Subcutaneous adipose tissue (tissue), 4 donors: ENCODE results near the gene SH3BP4. TPM values are rescaled to one million over a fixed set of nuclear protein-coding genes. Genes with fewer than 3 reads are reported as not detected.

Experiments used
- CTCF ChIP-seq: fragments of 450-650 bp; IDR thresholded peaks from one replicate; pipeline ENCODE4 v1.5.1; 2016; ENCODE audit warnings: low read depth, mild to moderate bottlenecking, control low read depth, antibody characterized with exemption, moderate library complexity
- total RNA-seq, 4 donors: library from RNA; depleted of rRNA; stranded (reverse); fragments of >200 nt; gene quantifications; one replicate each; pipeline ENCODE4 v1.1.0, GENCODE V29; 2016

SH3BP4 gene
- total RNA-seq, 4 donors from 2014 or later: 12.4 to 35.6 (median 24.1) TPM

GRCh38 chr2:235027558-235028214, 75.9 kb downstream of the SH3BP4 start:
- TF ChIP-seq CTCF: no peak

DNA sequence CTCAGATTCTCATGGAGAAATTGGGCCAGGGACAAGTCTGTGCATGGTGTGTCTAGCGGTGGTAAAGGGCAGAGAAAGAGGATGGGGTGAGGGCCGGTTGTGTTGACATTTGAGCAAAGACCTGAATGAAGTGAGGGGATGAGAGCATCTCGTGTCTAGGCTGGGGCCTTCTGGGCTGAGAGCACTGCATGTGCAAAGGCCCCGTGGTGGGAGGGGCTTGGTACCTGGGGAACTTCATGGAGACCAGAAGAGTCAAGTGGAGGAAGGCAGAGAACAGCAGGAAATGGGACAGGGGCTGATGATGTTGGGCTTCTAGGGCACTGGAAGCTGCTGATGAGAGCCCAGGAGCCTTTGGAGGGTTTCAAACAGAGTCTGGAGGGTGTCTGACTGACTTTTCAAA, 76.8 kb downstream of the SH3BP4 start:
- TF ChIP-seq CTCF: no peak

DNA sequence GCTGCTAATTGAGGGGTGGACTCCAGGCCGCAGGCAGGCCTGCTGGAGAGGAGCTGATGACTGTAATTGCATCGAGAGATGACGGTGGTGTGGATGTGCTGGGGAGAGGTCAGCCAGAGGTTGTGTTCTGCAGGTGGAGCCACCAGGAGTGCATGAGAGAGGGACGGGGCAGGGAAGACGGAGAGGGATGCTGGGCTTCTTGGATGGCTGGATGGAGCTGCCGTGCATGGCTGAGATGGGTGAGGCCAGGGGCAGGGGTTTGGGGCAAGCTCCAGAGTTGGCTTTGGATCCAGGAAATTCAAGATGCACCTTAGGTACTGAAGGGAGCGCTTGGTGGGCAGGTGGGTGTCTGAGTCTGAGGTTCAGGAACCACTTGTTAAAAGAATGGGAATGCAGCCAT, 77.2 kb downstream of the SH3BP4 start:
- no peak for TF ChIP-seq CTCF

DNA sequence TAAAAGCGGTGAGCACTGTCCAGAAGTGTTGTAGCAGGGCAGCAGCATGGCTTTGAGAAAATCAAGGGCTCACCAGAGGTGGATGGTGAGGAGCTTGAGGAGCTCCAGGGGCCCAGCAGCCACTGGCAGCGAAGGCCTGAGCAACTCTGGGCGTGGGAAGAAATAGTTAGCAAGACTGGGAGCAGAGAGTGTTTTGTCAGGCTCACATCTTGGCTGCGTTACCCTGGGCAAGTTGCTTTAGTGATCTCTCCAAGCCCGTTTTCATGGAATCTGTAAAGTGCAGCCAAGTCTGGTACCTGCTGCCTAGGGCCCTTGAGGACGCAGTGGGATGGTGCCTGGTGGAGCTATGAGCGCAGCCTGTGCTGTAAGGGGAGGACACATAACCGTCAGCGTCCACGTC, 78.3 kb downstream of the SH3BP4 start:
- no peak for TF ChIP-seq CTCF

GRCh38 chr2:235030936-235031335, 79.1 kb downstream of the SH3BP4 start:
- TF ChIP-seq CTCF: no peak

- TF ChIP-seq CTCF: no peak
These were observed 80.0 kb downstream of the SH3BP4 start for GRCh38 chr2:235031686-235032373.

DNA sequence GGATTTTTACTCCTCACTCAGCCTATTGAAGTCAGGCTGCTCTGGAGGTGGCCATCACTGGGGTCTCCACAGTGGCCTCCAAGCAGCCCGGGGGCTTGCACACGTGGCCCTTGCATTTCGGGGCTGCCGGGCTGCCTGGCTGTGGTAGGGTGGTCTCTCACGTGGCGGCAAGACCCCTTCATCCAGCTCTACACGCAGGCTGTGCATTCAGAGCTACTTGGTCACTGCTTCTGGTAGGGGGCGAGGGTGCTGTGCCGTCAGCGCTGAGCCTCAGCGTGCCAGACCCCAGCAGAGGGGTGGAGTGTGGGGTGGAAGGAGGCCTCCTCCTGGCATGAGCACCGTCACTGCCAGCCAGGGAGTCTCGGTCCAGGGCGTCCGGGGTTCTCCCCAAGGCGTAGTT, 80.6 kb downstream of the SH3BP4 start:
- TF ChIP-seq CTCF: no peak
